HG03060 (cell line): Measurements from ENCODE around the gene CNOT4.
"Not testable (repeated sequence)": the region's sequence is repeated elsewhere in the genome, so short reads cannot be mapped to it uniquely, and the experiment has no call there.

Source experiments
- ATAC-seq: cut with Tn5 transposase; IDR thresholded peaks from one replicate; pipeline ENCODE4 v1.9.1; 2021; ENCODE audit warnings: low read depth, moderate number of reproducible peaks; ENCODE audit not compliant: unreplicated experiment

The CNOT4 gene

DNA sequence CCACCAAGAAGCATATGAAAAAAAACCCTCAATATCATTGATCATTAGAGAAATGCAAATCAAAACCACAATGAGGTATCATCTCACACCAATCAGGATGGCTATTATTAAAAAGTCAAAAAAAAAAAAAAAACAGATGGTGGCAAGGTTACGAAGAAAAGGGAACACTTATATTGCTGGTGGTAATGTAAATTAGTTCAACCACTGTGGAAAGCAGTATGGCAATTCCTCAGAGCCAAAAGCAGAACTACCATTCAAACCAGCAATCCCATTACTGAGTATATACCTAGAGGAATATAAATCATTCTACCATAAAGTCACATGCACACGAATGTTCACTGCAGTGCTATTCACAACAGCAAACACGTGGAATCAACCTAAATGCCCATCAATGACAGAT lies 46.0 kb downstream of the CNOT4 start:
- no peak for ATAC-seq

DNA sequence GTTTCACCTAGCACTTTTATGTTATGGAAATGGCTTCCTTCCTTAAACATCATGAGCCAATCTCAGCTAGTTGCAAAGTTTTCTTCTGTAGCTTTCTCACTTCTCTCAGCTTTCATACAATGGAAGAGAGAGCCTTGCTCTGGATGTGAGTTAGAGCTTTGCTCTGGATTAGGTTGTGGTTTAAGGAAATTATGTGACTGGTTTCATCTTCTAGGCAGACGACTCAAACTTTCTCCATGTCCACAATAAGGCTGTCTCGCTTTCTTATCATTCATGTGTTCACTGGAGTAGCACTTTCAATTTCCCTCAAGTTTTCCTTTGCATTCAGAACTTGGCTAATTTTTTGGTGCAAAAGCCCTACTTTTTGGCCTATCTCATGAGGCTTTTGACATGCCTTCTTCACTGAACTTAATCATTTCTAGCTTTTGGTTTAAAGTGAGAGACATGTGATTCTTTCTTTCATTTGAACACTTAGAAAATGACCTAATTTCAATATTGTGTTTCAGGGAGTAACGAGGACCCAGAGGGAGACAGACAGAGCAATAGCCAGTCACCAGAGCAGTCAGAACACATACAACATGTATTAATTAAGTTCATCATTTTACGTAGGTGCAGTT lies 49.8 kb downstream of the CNOT4 start:
- ATAC-seq = no peak

DNA sequence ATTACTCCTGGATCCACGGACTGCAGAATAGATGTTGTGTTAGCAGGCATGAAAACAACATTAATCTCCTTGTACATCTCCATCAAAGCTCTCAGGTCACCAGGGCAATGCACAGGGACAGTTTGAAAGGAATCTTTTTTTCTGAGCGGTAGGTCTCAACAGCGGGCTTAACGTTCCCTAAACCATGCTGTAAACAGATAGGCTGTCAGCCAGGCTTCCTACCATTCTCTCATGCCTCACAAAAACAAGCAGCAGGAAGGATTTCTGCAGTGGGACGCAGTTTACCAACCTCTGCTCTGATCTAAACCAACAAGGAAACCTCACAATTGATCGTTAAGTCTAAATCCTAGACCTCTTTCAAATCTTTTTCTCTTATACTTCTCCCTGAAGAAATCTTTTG lies 50.8 kb downstream of the CNOT4 start:
- no peak for ATAC-seq

DNA sequence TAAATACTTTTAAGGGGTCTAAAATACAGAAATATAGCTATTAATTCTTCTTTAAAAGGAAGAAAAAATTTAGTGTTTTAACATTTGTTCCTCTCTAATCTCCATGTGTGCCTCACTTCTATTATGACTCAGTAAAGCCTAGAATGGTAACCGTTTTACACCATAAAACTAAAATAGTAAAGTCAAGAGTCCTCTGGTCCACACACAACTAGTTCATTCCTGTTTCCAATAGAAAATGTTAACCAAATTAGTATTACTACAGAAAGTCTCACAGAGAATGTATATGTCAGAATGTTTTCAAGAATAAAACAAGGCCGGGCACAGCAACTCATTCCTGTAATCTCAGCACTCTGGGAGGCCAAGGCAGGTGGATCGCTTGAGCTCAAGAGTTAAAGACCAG lies 55.8 kb downstream of the CNOT4 start:
- ATAC-seq = no peak

DNA sequence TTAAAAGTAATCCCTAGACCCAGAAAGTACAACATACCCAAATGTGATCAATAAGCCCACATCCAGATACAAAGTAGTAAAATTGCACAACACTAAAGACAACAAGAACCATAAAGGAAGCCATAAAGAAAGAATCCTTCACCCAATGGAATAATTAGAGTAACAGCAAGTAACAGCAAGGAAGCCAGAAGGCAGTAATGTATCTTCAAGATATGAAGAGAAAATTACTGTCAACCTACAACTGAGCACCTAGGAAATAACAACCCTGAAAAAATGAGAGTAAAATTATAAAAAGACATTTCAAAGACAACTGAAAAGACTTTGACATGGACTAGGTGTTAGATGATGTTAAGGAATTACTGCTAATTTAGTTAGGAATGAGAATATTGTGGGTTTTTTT lies 60.5 kb downstream of the CNOT4 start:
- no peak for ATAC-seq

DNA sequence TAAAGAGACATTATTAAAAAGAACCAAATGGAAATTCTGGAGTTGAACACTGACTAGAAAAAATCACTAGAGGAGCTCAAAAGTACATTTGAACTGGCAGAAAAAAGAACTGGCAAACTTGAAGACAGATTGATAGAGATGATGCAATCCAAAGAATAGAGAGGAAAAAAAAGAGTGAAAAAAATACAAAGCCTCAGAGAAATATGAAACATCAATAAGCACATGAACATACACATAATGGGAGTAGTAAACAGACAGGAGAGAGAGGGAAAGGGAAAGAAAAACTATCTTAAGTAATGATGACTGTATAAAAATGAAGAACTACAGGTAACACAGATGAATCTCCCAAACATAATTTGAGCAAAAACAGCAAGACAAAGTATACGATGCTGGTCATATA lies 61.1 kb downstream of the CNOT4 start:
- ATAC-seq = no peak

DNA sequence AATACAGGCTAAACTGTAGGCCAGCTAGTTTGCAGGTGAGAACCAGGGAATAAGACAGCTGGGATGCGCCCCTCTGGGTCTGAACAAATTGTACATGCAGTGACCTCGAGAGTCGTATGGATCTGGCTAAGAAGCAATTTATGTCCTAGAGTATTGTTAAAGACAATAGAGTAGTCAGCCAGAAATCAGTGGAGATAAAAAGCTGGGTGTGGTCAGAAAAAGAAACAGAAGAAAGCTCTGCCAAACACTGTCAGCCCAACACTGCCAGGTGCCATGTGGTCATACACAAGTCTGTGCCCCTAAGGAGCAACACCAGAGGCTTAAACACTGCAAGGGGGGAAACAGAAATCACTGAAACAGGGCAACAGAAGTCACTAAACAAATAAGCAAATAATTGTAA lies 62.2 kb downstream of the CNOT4 start:
- ATAC-seq = no peak

DNA sequence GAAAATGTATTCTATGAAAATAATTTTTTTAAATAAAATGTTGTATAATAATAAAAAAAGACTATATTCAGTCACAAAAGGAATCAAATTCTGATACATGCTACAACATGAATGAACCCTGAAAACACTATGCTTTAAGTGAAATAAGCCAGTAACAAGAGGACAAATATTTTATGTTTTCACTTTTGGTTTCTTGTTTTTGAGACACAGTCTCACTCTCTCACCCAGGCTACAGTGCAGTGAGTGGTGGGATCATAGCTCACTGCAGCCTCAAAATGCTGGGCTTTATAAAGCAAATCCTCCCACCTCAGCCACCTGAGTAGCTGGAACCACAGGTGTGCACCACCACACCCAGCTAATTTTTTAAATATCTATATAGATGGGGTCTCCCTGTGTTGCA lies 64.2 kb downstream of the CNOT4 start:
- ATAC-seq = no peak

DNA sequence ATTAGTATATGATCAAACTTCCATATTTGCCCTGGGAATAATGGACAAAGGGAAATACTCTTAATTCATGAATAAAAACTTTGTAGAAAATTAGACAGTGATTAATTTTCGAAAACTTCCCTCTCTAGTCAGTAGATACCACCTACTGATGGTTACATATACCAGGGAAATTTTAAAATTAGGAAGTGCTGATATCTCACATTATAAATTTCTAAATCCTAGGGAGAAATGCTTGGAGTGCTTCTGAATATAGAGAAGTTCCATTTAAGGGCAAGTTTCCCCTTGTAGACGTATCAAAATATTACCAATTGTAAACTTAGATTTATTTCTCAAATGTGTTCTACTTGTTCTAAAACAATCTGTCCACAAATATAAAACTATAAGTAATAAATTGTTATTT lies 64.6 kb downstream of the CNOT4 start:
- ATAC-seq = not testable (repeated sequence)

DNA sequence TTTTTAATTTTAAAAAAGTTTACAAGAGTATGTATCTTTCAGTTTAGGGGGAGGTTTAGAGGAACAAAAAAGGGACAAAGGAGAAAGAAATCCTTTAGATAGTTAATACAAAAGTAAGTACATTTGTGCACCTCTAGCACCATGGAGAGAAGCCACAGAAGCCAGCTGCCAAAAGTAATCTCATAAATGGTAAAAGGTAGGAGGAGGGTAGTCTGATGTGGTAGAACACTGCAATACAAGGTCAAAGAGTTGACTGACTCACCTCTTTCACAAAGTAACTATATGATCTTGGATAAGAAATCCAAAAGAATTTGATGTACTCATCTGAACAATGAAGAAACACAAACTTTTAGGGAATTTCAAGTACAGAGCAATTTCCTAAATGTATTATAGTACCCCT lies 68.1 kb downstream of the CNOT4 start:
- no peak for ATAC-seq

DNA sequence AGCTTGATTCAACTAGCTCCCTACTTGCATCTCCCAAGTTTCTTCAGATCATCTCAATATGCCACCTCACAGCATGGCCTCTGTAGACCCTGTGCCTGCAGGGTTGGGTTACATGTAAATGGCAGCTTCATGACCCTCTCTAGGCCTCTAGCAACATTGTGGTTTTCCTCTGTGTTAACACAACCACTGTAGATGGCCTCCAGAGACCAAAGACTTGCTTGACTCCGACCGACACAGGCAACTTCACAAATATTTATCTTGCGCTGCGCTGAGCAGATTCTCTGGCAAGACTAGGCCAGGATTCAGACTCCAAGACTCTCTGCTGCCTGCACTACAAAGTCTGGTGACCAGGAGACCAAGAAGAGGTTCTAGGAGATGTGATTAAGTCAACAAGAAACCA lies 75.9 kb downstream of the CNOT4 start:
- ATAC-seq = no peak

DNA sequence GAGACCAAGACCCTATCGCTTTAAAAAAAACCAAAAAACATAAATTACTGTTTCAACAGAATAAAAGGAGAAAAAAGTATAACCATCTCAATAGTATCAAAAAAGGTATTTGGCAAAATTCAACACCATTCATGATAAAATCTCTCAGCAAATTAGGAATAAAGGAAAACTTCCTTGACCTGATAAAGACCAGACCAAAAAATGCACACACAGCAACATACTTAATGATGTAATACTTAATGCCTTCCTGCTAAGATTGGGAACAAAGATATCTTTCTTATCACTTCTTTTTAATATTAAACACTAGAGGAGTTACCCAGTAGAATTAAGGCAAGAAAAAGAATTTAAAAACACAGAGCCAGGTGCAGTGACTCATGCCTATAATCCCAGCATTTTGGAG lies 79.3 kb downstream of the CNOT4 start:
- no peak for ATAC-seq

DNA sequence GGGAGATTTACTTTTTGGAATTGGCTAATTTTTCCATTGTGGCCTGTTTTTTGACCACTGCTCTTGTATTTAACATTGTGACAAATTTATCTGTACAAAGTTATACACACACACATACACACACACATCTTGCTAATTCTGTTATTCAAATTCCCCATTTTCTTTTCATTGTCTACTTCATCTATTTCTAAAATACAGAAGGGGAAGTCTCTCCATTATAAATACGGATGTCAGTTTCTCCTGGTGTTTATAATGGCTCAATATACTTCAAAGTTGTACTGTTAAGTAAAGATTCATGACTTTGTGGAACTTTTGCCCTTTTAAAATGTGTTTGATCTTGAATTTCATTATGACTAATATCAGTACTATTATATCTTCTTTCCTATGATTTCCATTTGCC lies 81.0 kb downstream of the CNOT4 start:
- no peak for ATAC-seq

DNA sequence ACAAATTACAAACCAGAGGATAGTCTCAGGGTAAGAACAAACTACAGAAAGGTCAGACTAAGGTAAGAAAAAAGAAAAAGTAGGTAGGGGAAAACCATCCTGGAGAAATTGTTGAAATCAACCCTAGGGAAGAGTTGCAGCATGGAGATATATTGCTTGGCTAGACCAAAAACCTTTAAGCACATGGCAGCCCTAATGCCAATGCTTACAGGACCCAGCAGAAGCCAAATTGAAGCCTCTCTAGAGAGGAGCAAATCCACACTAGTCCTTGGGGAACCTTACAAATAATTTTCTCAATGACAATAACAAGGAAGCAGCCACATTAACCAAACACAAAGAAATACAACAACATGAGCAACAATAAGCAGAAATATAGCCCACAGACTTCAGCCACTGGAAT lies 81.9 kb downstream of the CNOT4 start:
- no peak for ATAC-seq

DNA sequence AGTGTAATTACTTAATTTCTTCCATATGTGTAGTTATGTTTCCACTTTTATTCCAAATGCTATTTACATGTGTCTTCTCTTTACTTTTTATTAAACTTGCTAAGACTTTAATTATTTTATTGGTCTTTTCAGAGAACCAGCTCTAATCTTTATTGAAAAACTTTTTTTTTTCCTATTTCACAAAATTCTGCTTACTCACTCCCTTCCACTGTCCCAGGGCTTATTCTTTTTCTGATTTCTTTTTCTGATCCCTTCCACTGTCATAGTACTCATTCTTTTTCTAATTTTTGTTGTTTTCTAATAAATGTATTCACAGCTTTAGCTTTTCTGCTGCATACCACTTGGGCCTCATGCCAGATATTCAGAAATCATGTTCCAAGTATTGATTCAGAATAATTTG lies 82.7 kb downstream of the CNOT4 start:
- no peak for ATAC-seq

DNA sequence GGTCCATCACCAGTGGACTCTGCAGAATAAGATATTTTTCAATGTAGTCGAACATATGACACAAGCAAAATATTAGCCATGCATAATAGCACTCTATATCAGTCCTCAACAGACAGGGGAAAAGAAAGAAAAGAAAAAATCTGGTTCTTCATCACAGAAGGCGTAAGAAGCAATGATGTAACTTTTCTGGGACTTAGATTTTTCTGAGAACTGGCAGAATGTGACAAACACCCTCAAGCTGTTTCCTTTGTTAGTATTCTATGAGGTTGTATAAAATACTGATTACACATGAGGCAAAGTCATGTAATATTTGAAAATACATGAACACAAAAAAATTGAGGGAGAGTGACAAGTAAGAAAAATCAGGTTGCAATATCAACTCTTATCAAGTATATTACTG lies 84.9 kb downstream of the CNOT4 start:
- no peak for ATAC-seq

DNA sequence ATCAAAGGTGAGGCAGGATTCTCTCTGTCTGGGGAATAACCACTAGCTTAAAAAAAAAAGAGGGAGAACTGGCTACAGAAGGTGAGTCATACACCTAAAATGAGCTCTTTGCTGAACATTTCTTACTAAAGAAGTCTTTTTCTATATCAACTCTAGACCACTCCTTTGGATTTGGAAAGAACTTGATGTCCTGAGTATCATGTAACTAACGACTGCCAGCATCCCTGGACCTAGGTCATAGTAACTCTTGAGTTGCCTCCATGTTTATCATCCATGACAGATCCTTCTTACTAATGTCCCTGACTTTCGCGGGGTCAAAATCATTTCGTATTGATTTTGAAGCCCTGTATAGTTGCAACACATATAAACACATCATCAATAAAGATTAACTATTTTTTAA lies 89.1 kb downstream of the CNOT4 start:
- ATAC-seq = no peak

DNA sequence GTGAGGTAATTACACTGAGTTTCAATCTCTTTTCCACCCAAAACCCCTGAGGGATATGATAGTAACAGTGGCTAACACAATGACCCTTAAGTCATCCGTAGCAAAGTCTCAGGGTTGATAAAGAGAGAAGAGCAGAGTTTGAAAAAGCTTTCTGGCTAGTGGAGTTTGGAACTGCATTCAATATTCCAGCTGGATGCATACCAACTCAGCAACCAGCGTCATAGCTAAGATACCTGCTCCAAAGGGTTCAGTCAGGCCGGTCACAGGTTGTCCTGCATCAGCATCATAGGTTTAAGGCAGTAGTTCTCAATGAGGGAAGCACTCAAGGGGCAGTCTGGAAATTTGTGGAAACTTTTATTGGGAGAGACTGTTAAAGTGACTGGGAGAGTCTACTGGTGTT lies 93.5 kb downstream of the CNOT4 start:
- no peak for ATAC-seq

DNA sequence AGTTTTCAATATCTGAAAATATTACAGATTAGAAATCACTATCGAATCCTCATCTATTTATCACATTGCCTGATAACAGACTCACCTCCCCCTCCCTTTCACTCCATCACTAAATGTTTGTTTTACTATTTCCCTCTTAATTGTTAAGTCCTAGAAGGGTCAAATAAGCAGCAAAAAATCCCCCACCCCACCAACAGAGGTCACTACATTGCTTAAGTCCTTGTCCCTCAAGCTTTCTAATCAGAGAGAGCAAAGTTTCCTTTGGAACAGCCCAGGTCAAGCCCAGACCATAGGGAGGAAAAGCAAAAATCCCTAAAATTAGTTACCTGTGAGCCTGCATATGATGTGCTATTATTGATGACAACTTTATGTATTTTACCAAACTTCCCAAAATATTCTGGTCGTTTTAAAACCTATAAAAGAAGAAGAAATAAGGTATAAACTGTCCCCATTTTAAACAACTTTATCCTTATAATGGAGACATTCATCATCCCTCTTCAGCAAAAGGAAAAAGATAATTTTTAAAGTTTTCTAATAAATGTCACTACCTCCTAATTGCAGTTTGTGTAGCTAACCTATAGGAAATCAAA lies 95.0 kb downstream of the CNOT4 start:
- ATAC-seq = no peak

DNA sequence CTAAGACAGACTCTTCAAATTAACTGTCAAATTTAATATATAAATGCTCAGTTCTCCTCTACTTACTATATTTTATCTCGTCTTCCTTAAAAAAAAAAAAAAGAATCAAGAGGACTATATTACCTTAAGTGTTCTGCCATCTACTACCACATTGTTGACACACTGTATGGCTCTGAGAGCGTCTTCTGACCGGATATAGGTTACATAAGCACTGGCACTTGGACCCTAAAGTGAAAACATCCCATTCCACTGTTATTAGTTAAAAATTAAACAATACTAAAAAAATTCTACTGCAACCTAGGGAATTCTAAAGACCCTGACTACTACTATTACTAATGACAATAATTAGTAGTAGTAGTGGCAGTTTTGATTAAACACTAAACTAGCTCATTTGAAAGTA lies 95.7 kb downstream of the CNOT4 start:
- ATAC-seq = no peak

DNA sequence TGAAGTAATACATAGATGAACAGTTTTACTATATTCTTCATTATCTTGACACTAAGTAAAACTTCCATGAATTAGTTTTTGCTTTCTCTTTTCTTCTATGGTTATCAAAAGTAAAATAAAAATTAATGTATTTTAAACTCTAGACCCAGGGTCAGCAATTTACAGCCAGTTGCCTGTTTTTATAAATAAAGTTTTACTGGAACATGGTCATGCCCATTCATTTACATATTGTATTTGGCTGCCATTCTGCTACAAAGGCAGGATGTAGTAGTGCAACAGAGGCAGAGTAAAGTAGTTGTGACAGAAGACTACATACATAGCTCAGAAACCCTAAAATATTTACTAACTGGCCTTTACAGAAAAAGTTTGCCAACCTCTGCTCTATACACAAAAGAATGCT lies 98.8 kb downstream of the CNOT4 start:
- ATAC-seq = no peak

DNA sequence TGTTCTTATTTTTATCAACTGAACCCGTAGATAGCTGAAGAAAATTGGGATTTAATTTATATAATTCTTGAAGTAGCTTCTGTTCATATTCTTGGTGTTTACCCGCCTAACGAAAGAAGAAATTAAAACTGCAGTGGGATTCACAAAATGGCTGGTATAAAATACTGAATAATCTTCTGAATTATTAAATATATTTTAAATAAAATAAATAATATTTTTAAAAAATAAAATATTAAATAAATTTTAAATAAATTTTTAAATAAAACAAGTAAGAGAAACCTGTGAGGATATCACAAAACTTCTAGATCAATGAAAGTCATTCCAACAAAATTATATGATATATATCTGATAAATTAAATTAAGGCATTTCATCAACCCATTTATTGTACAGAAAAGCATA lies 99.4 kb downstream of the CNOT4 start:
- no peak for ATAC-seq
